Myocyte (in vitro differentiated cells): ENCODE measurements around the gene CPLANE2. TPM values are rescaled to one million over a fixed set of nuclear protein-coding genes. Genes with fewer than 3 reads are reported as not detected.
A peak's percentile ranks its signal among the peaks of the same experiment; 100 is the strongest.
"Not testable (repeated sequence)": the region's sequence is repeated elsewhere in the genome, so short reads cannot be mapped to it uniquely, and the experiment has no call there.

ENCODE experiments used
- DNase-seq: peaks from one replicate; pipeline ENCODE4 v3.0.0-alpha.2; 2012; ENCODE audit warnings: low read depth
- polyA plus RNA-seq: library from polyadenylated mRNA; unstranded; fragments of >200 nt; gene quantifications from one replicate; pipeline ENCODE4 v1.2.1, GENCODE V29; 2012; ENCODE audit warnings: missing spikeins
- total RNA-seq: library from RNA; depleted of rRNA; stranded (reverse); fragments of >200 nt; gene quantifications from 2 replicates; pipeline ENCODE4 v1.2.3, GENCODE V29; 2014

Gene CPLANE2
- 11.3 and 16.3 TPM in 2 replicates for total RNA-seq
- polyA plus RNA-seq, result 12.0 TPM

GRCh38 chr1:16236511-16237342 is at the start of gene CPLANE2:
Gene CPLANE2, minus strand, starts transcription at chr1:16237183. Its CDS starts 441 bp downstream, at chr1:16236742.
- peak; percentile 90 for DNase-seq

GRCh38 chr1:16286122-16286521 is 49.1 kb upstream of the CPLANE2 start:
- no peak for DNase-seq

GRCh38 chr1:16281765-16282164 is 44.8 kb upstream of the CPLANE2 start:
- no peak for DNase-seq

GRCh38 chr1:16279186-16279585 is 42.2 kb upstream of the CPLANE2 start:
- no peak for DNase-seq

- no peak for DNase-seq
Measured at GRCh38 chr1:16276302-16277030, 39.5 kb upstream of the CPLANE2 start.

- DNase-seq, result no peak
Measured at GRCh38 chr1:16275591-16275990, 38.6 kb upstream of the CPLANE2 start.

- DNase-seq, result no peak
Measured at GRCh38 chr1:16267690-16268180, 30.8 kb upstream of the CPLANE2 start.

GRCh38 chr1:16266411-16267118 is 29.6 kb upstream of the CPLANE2 start:
- peak; percentile 72 for DNase-seq

GRCh38 chr1:16262067-16262466 is 25.1 kb upstream of the CPLANE2 start:
- DNase-seq, result no peak

GRCh38 chr1:16260814-16261213 is 23.8 kb upstream of the CPLANE2 start:
- DNase-seq, result no peak

- no peak for DNase-seq
Measured at GRCh38 chr1:16258591-16259135, 21.7 kb upstream of the CPLANE2 start.

GRCh38 chr1:16257968-16258367 is 21.0 kb upstream of the CPLANE2 start:
- DNase-seq, result no peak

- DNase-seq, result not testable (repeated sequence)
Measured at GRCh38 chr1:16257556-16257955, 20.6 kb upstream of the CPLANE2 start.

GRCh38 chr1:16256478-16256877 is 19.5 kb upstream of the CPLANE2 start:
- no peak for DNase-seq

GRCh38 chr1:16254263-16254928 is 17.4 kb upstream of the CPLANE2 start:
- DNase-seq, result peak; percentile 85

GRCh38 chr1:16253332-16253922 is 16.4 kb upstream of the CPLANE2 start:
- no peak for DNase-seq

GRCh38 chr1:16252912-16253311 is 15.9 kb upstream of the CPLANE2 start:
- no peak for DNase-seq

GRCh38 chr1:16251381-16251780 is 14.4 kb upstream of the CPLANE2 start:
- DNase-seq, result no peak

GRCh38 chr1:16250524-16251251 is 13.7 kb upstream of the CPLANE2 start:
- DNase-seq, result peak; percentile 70
